ENCODE measurements around the gene PAOX.

The PAOX gene

DNA sequence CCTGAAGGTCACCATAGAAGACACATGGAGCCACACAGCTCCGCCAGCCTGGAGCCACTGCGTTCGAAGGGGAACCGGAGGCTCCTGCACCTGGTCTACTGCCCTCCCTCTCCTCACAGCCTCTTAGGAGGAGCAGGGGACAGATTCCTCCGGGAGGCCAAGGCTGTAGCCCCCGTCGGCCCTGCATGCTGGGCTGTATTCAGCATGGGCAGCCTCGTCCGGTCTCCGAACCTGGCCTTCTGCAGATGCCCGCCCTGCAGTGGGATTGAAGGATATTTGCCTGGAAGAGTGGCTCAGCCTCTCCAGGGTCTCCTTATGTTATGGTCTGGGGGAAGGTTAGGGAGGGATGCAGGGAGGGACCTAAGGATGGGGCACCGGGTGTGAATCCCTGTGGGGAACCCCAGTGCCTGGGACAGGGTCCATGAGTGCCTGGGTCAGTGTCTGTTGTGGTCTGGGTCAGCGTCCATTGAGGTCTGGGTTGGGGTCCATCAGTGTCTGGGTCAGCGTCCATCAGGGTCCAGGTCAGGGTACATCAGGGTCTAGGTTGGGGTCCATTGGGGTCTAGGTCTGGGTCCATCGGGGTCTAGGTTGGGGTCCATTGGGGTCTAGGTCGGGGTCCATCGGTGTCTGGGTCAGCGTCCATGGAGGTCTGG lies 61.7 kb downstream of the PAOX start:
- DNase-seq, result no peak

Measured in RPMI8226 (cell line).